ENCODE data around the gene NTMT1.

NTMT1 gene

GRCh38 chr9:129597355-129598088 lies 28.4 kb upstream of the NTMT1 start:
- DNase-seq: peak in 1 of 2 experiments; percentile 60

- no peak for DNase-seq
Measured at GRCh38 chr9:129598089-129598596, 27.8 kb upstream of the NTMT1 start.

GRCh38 chr9:129601082-129601674 lies 24.8 kb upstream of the NTMT1 start:
- DNase-seq: no peak

GRCh38 chr9:129602598-129603415 lies 23.2 kb upstream of the NTMT1 start:
- peak in 1 of 2 experiments; percentile 46 for DNase-seq

- no peak for DNase-seq
Measured at GRCh38 chr9:129604056-129604765, 21.8 kb upstream of the NTMT1 start.

- DNase-seq: no peak
Measured at GRCh38 chr9:129604766-129605163, 21.2 kb upstream of the NTMT1 start.

GRCh38 chr9:129606161-129607026 lies 19.6 kb upstream of the NTMT1 start:
- no peak for DNase-seq

- DNase-seq: no peak
Measured at GRCh38 chr9:129607027-129607387, 19.0 kb upstream of the NTMT1 start.

- DNase-seq: no peak
Measured at GRCh38 chr9:129608561-129609481, 17.1 kb upstream of the NTMT1 start.

GRCh38 chr9:129609486-129610212 lies 16.3 kb upstream of the NTMT1 start:
- DNase-seq: peak; percentile 53 to 62

- DNase-seq: no peak
Measured at GRCh38 chr9:129610213-129610472, 15.8 kb upstream of the NTMT1 start.

- peak; percentile 85 to 87 for DNase-seq
Measured at GRCh38 chr9:129610473-129611306, 15.3 kb upstream of the NTMT1 start.

GRCh38 chr9:129611307-129611800 lies 14.6 kb upstream of the NTMT1 start:
- DNase-seq: no peak

- no peak for DNase-seq
Measured at GRCh38 chr9:129612123-129612522, 13.8 kb upstream of the NTMT1 start.

GRCh38 chr9:129612815-129613519 lies 13.0 kb upstream of the NTMT1 start:
- DNase-seq: no peak

GRCh38 chr9:129613520-129614175 lies 12.3 kb upstream of the NTMT1 start:
- DNase-seq: no peak

GRCh38 chr9:129614932-129615331 lies 11.0 kb upstream of the NTMT1 start:
- no peak for DNase-seq
